Activated T-cell treated with anti-CD3 and anti-CD28 coated beads for 48 hours (primary cell): ENCODE measurements around the gene ROR2.
"Not testable (repeated sequence)": the region's sequence is repeated elsewhere in the genome, so short reads cannot be mapped to it uniquely, and the experiment has no call there.

ENCODE experiments used
- DNase-seq: peaks from one replicate; pipeline ENCODE4 v3.0.0-alpha.2; 2020; ENCODE audit warnings: low read depth

Gene ROR2

GRCh38 chr9:91677822-91678436 lies 272.1 kb downstream of the ROR2 start:
- DNase-seq: no peak

GRCh38 chr9:91677331-91677730 lies 272.7 kb downstream of the ROR2 start:
- DNase-seq: no peak

DNA sequence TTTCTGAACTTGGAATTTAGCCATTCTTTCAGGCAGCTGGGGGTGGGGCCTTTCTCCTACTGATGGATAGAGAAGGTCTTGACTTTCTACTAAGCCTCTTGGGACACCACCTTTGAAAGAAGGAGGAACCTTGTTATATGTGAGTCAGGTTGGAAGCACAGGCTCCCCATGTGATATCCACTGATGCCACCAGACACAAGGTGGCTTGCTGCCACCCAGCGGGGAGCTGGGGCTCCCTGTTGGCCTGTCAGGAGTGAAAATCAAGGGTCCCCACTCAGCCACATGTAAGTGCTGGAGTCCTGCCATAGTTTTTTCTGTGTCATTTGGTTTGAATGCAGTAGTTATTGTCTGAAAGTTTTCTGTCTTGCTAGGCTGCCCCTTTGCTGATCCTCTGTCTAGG lies 274.0 kb downstream of the ROR2 start:
- no peak for DNase-seq

- DNase-seq: no peak
These were observed 285.4 kb downstream of the ROR2 start for GRCh38 chr9:91664663-91665062.

DNA sequence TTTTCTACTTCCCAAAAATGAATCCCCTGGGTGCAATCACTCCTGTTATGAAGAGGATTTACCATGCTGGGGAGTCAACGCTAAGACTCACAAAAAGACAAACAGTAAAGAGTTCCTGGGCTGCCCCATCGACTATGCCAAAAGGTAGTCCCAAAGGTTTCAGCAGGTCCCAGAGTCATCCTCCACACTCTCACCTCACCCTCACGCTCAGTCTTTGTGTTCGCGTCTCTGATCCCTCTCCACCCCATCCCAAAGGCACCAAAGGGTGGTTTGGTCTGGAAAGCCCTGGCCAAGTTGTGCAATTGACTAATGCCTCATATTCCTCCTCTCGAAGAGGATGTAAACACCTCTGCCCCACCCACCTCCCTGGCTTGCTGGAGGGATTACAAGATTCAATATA lies 286.2 kb downstream of the ROR2 start:
- no peak for DNase-seq

DNA sequence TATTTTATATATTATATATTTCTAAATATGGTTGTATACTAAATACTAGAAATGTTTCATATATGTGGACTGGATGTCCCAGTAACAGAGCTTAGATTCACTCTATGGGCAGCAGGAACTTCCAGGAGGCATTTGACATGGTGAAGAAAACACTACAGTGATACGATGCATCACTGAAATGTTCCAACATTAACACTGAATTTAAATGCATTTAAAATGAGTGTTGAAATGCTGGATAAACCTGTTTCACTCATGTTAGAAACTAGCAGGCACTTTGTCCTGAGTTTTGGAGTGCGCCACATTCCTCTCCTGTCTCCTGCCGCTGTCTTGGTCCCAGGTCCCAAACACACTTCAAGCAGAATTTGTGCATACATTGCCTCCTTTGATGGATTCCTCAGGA lies 288.6 kb downstream of the ROR2 start:
- DNase-seq: no peak

DNA sequence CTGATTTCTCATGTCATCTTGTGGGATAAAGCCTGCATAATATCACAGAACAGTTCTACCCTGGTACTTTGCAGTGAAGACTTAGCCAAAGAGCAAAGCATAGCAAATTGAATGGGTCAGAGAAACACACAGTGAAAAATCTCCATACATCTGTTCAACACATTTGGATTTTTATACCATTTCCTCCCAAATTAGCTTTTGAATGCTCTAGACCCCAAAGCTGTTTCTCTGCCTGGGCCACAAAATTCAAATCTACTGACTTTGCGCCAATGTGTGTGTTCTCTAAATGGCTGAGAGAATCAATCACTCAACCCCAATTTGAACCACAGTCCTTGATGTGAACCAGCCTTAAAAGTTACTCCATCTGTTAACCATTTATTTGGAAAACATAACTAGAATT lies 289.5 kb downstream of the ROR2 start:
- no peak for DNase-seq

DNA sequence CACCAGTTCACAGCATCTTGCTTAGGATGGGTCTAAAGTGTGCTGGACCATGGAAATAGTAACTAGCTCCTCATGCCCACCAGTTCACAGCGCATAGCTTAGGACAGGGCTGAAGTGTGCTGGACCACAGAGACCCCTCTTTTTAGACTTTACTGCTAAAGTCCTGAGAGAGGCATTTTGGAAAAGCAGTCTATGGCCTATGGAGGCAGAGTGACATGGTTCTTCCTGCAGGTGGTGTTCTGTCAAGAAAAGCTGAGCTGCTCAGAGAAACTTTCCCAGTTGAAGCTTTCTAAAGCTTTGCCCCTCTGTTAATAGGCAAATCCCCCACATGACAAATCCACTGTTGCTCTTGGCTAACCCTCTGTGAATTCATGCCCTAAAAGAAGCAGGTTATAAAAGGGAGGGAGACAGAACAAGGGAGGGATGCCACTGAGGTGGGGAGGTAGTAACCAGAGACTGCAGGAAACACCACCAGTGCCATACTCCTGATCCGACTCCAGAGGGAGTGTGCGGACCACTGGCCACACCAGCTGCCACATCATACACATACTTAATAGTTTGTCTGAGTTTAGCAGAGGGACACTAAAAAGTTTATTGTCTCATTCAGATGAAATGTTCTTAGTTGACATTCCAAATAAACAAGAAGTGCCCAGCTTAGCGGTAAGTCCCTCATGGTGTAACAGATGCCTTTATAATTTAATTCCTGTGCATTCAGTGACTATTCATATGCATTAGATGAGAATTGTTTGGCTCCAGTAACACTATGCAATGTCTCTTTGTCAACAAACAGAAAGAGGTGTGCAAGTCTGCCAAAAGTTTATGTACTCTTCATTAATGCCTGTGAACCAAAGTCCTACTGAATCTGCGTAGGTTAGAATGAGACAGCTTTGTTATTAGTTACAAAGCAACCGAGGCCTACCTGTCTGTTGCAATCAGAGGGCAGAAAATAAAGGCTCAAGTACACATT lies 290.2 kb downstream of the ROR2 start:
- DNase-seq: no peak

DNA sequence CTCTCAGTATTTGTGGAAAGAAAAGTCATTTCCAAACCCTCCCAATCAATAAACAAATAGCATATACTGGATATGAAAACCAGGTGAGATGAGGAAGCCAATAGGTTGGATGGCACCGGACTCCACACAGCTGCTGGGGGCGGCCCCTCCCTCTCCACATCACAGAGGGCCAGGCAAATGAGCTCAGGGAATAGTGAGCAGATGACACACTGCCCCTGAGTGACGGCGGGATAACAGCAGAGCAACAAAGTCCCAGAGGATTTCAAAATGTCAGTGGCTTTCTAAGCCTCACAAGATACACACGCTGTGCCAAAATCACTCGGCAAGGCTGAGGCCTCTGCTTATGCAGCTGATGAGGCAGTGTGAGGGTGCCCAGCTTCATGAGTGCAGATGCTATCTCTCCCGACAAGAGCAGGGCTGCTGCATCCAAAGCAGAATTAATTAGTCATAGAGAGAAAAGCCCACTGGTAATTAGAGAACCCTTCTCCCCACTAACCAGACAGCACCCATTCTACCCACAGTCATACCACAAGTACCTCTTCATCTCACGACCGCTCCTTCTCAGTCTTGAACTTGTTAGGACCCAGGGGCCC lies 291.4 kb downstream of the ROR2 start:
- no peak for DNase-seq

GRCh38 chr9:91657501-91657900 lies 292.5 kb downstream of the ROR2 start:
- no peak for DNase-seq

DNA sequence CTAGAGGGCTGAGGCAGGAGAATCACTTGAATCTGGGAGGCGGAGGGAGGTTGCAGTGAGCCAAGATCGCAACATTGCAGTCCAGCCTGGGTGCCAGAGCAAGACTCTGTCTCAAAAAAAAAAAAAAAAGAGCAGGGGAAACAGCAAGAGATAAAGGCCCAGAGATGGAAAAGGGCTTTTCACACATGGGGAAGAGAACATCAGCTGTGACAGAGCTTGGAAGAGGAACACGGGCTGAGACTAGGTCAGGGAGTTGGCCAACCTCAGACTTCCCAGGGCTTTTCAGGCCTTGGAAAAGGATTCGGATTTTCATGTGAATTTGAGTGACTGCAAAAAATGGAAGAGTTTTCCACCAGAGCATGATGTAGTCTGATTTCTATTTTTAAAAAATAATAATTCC lies 294.4 kb downstream of the ROR2 start:
- no peak for DNase-seq

GRCh38 chr9:91655215-91655614 lies 294.8 kb downstream of the ROR2 start:
- no peak for DNase-seq

GRCh38 chr9:91654527-91654926 lies 295.5 kb downstream of the ROR2 start:
- DNase-seq: no peak

- no peak for DNase-seq
These were observed 302.7 kb downstream of the ROR2 start for GRCh38 chr9:91647371-91647770.

GRCh38 chr9:91646702-91647101 lies 303.3 kb downstream of the ROR2 start:
- DNase-seq: no peak

DNA sequence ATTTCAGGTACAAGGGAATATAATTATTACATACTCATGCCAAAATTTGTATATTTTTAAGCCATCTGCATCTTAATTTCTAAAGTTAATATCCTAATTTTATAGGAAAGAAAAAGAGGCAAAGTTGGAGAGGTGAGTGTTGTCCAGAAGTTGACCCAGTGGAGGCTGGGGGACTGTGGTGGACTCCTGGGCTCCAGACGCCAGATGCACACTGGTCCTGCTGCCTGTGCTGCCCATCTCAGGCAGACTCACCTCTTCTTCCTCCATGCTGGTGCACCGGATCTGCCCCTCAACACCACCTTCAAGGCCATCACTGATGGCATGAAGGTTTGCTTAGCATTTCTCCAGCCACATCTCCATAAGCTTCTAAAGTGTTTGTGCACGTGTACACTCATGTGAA lies 305.6 kb downstream of the ROR2 start:
- DNase-seq: no peak

DNA sequence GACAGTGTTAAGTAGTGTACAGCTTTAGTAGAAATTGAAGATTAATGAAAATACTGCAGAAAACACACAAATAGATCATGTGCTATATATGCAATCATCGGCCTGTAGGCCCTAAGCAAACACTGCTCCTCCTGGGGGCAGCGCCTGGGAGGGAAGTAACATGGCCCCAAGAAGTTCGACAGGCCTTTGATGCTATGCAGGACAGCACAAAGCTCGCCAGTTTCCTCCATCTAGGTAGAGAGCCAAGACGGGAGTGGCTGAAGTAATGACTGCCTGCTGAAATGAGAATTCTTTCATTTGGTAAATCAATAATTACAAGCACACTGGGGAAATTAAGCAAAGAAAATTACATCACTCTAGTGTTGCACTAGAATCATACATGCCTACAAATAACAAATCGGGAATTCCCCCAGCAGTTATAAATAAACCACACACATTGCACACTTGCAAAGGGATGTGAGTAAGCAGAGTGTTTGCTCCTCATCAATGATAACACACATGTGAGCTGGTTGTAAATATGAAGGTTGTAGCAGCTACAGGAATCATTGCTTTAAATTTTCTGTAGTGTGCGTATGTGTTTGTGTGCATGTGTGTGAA lies 306.4 kb downstream of the ROR2 start:
- DNase-seq: no peak

DNA sequence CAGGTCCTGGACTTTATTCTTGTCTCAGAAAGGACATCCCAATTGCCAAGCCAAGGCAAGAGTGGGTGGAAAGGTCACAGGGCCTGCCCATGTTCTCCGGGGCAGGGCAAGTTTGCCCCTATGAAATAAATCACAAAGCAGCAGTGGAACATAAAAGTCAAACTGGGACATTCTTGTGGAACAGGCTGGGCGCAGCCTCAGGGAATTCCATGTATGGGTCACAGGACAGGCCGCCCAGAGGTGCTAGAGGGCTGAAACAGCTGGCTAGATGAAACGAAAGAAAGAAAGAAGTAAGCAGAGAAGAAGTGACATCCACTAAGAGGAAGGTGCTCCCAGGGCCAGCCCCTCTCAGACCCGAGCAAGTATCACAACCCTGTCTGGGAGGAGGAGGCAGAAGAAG lies 307.3 kb downstream of the ROR2 start:
- no peak for DNase-seq

- no peak for DNase-seq
These were observed 309.6 kb downstream of the ROR2 start for GRCh38 chr9:91640428-91640827.

DNA sequence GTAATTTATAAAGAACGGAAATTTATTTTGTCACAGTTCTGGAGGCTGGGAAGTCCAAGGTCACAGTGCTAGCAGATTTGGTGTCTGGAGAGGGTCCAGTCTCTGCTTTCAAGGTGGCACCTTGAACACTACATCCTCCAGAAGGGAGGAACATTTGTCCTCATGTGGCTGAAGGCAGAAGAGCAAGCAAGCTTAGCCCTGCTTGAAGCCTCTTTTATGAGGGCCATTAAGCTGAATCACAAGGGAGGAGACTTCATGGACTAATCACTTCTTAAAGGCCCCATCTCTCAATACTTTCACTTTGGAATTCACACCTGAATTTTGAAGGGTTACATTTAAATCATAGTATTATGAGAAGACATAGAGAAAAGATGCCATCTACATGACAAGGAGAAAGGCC lies 311.0 kb downstream of the ROR2 start:
- no peak for DNase-seq

- not testable (repeated sequence) for DNase-seq
These were observed 315.2 kb downstream of the ROR2 start for GRCh38 chr9:91634832-91635231.

DNA sequence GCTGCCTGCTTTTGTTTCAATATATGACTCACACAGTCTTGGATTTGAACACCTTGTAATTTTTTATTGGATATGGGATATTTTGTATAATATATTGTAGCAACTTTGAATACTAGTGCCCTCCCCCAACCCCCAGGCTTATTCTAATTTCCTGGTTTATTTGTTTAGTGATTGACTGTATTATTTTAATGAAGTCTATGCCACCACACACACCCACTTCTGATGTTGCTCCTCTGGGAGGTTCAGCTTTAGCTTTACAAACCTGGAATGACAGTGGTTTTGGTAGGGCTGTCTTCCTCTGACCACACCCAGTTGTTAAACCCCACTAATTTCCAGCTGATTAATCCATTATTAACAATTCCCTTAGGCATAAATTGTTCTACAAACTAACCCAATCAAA lies 320.3 kb downstream of the ROR2 start:
- DNase-seq: no peak

DNA sequence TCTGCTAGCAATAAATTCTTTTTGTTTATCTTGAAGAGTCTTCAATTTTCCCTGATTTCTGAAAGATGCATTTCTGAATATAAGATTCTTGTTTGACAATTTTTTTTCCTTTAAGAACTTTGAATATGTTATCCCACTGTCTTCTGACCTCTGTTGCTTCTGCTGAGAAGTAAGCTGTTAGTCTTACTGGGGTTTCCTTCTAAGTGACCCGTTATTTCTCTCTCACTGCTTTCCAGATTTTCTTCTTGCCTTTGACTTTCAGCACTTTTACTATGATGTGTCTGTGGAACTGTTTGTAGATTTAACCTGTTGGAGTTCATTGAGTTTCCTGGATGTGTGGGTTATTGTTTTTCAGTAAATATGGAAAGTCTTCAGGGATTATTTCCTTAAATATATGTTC lies 321.1 kb downstream of the ROR2 start:
- no peak for DNase-seq
